HG02884 (cell line): Measurements from ENCODE around the gene KCNAB1.

Experiments used
- ATAC-seq: cut with Tn5 transposase; IDR thresholded peaks from one replicate; pipeline ENCODE4 v1.9.1; 2021; ENCODE audit warnings: mild to moderate bottlenecking, moderate library complexity; ENCODE audit not compliant: unreplicated experiment

The KCNAB1 gene

GRCh38 chr3:156522673-156523072 lies 402.3 kb downstream of the KCNAB1 start:
- no peak for ATAC-seq

GRCh38 chr3:156525808-156526207 lies 405.4 kb downstream of the KCNAB1 start:
- ATAC-seq: no peak

- ATAC-seq: no peak
Observed at GRCh38 chr3:156527060-156527459, 406.7 kb downstream of the KCNAB1 start.

GRCh38 chr3:156530980-156531379 lies 410.6 kb downstream of the KCNAB1 start:
- ATAC-seq: no peak

- no peak for ATAC-seq
Observed at GRCh38 chr3:156532730-156533129, 412.4 kb downstream of the KCNAB1 start.

- ATAC-seq: no peak
Observed at GRCh38 chr3:156533205-156533604, 412.8 kb downstream of the KCNAB1 start.

- no peak for ATAC-seq
Observed at GRCh38 chr3:156535162-156535627, 414.8 kb downstream of the KCNAB1 start.

GRCh38 chr3:156535798-156536197 lies 415.4 kb downstream of the KCNAB1 start:
- no peak for ATAC-seq

- no peak for ATAC-seq
Observed at GRCh38 chr3:156536524-156537316, 416.3 kb downstream of the KCNAB1 start.

GRCh38 chr3:156539051-156539450 lies 418.7 kb downstream of the KCNAB1 start:
- no peak for ATAC-seq

- ATAC-seq: no peak
Observed at GRCh38 chr3:156539802-156540201, 419.4 kb downstream of the KCNAB1 start.

GRCh38 chr3:156542101-156543042 lies 422.0 kb downstream of the KCNAB1 start:
- ATAC-seq: no peak

- no peak for ATAC-seq
Observed at GRCh38 chr3:156543043-156543555, 422.7 kb downstream of the KCNAB1 start.

GRCh38 chr3:156547637-156548036 lies 427.3 kb downstream of the KCNAB1 start:
- ATAC-seq: no peak

GRCh38 chr3:156548041-156548687 lies 427.8 kb downstream of the KCNAB1 start:
- no peak for ATAC-seq

GRCh38 chr3:156548902-156549301 lies 428.5 kb downstream of the KCNAB1 start:
- ATAC-seq: no peak

GRCh38 chr3:156551261-156551660 lies 430.9 kb downstream of the KCNAB1 start:
- ATAC-seq: no peak

- no peak for ATAC-seq
Observed at GRCh38 chr3:156551746-156552145, 431.4 kb downstream of the KCNAB1 start.

GRCh38 chr3:156552973-156553372 lies 432.6 kb downstream of the KCNAB1 start:
- no peak for ATAC-seq

- no peak for ATAC-seq
Observed at GRCh38 chr3:156553705-156554356, 433.5 kb downstream of the KCNAB1 start.

GRCh38 chr3:156554515-156554841 lies 434.1 kb downstream of the KCNAB1 start:
- no peak for ATAC-seq
